Epithelial cell of proximal tubule (primary cell): ENCODE results near the gene KITLG. TPM values are rescaled to one million over a fixed set of nuclear protein-coding genes. Genes with fewer than 3 reads are reported as not detected.

Experiments
- DNase-seq: peaks from one replicate; pipeline ENCODE4 v3.0.0-alpha.2; 2011; ENCODE audit warnings: low read depth
- H3K4me3 ChIP-seq: 2 replicates; pipeline ENCODE4 v1.5.1; 2011; ENCODE audit warnings: low read depth, mild to moderate bottlenecking, low read length
- CTCF ChIP-seq: conservative IDR thresholded peaks from 2 replicates; pipeline ENCODE4 v1.5.1; 2012; ENCODE audit warnings: low read depth, mild to moderate bottlenecking, low read length
- total RNA-seq: library from RNA; depleted of rRNA; stranded (reverse); fragments of >200 nt; gene quantifications from 2 replicates; pipeline ENCODE4 v1.2.3, GENCODE V29; 2015

KITLG gene
- total RNA-seq, 1 donor from 2014 or later = 43.9 TPM

GRCh38 chr12:88522961-88523360 is 57.3 kb downstream of the KITLG start:
- no peak for DNase-seq
- TF ChIP-seq CTCF = no peak
- H3K4me3 ChIP-seq = no peak overlapping the region

GRCh38 chr12:88520436-88520820 is 59.8 kb downstream of the KITLG start:
- no peak for TF ChIP-seq CTCF
- H3K4me3 ChIP-seq = no peak overlapping the region
- DNase-seq = no peak

GRCh38 chr12:88519802-88520435 is 60.4 kb downstream of the KITLG start:
- DNase-seq = no peak
- no peak overlapping the region for H3K4me3 ChIP-seq
- TF ChIP-seq CTCF = no peak

GRCh38 chr12:88518863-88519403 is 61.3 kb downstream of the KITLG start:
- no peak for TF ChIP-seq CTCF
- DNase-seq = no peak
- no peak overlapping the region for H3K4me3 ChIP-seq

- no peak for TF ChIP-seq CTCF
- DNase-seq = no peak
- H3K4me3 ChIP-seq = no peak overlapping the region
These were observed 63.5 kb downstream of the KITLG start for GRCh38 chr12:88516811-88517210.

GRCh38 chr12:88510843-88511242 is 69.4 kb downstream of the KITLG start:
- no peak for TF ChIP-seq CTCF
- H3K4me3 ChIP-seq = no peak overlapping the region
- DNase-seq = no peak

- H3K4me3 ChIP-seq = no peak overlapping the region
- no peak for TF ChIP-seq CTCF
- DNase-seq = no peak
These were observed 70.4 kb downstream of the KITLG start for GRCh38 chr12:88509851-88510250.
